GM18505 (cell line): Measurements from ENCODE around the gene SH3GL1.

Source experiments
- ATAC-seq: cut with Tn5 transposase; IDR thresholded peaks from one replicate; pipeline ENCODE4 v1.9.1; 2021; ENCODE audit not compliant: unreplicated experiment
- POLR2A ChIP-seq: IDR thresholded peaks from 4 replicates; pipeline ENCODE4 v1.6.1; 2011; ENCODE audit warnings: borderline replicate concordance; ENCODE audit not compliant: insufficient read depth, insufficient read length; ENCODE audit errors: extremely low read depth

Gene SH3GL1, protein sequence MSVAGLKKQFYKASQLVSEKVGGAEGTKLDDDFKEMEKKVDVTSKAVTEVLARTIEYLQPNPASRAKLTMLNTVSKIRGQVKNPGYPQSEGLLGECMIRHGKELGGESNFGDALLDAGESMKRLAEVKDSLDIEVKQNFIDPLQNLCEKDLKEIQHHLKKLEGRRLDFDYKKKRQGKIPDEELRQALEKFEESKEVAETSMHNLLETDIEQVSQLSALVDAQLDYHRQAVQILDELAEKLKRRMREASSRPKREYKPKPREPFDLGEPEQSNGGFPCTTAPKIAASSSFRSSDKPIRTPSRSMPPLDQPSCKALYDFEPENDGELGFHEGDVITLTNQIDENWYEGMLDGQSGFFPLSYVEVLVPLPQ

DNA sequence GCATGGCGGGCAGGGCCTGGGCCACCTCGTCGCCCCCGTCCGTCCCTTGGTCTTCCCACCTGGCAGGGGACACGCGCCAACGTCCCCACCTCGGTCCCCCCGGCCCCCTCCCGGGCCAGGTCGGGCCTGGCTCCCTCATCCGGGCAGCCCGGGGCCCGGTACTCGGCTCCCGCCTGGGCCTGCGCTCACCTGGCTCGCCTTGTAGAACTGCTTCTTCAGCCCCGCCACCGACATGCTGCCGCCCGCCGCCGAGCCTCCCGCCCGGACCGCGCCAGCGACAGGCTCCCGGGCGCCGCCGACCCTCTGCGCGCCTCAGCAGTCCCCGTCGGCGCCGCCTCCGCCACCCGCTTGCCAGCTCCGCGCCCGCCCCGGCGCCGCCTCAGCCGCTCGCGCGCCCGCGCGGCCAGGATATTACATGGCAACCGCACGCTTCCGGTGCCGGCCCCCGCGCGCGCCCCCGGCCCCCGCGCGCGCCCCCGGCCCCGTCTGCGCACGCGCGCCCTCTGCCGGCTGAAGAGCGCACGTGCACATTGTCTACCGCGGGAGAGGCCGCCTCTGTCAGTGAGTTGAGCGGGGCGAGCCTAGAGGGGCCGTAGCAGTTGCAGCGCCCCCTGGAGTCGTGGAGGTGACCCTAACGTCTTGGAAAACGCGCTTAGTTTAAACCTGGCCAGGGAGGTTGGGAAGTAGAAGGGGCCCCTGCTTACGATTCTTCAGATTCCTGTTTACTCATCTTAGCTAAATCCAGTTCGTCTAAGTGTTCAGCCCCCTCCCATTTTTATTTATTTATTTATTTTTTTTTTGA, at the start of gene SH3GL1:
TSS of gene SH3GL1 (minus strand) at position 413 of the 802 bp plus-strand sequence. CDS start at position 234, 179 bp downstream.
- peak; percentile 81 for TF ChIP-seq POLR2A
- peak; percentile 59 for ATAC-seq

DNA sequence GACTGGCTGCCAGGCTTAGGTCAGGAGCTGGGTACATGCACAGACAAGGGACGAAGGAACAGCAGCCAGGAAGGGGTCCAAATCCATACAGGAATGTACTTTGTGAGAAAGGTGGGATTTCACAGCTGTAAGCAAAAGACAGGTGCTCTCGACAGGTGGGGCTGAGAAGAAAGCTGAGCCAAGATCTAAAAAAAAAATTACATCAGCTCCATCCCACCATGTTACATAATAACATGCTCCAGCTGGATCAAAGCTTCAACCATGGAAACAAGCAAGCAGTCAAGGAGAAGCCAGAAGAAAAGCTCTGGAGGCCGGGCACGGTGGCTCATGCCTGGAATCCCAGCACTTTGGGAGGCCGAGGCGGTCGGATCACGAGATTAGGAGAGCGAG, 49.3 kb upstream of the SH3GL1 start:
- TF ChIP-seq POLR2A: no peak
- no peak for ATAC-seq

DNA sequence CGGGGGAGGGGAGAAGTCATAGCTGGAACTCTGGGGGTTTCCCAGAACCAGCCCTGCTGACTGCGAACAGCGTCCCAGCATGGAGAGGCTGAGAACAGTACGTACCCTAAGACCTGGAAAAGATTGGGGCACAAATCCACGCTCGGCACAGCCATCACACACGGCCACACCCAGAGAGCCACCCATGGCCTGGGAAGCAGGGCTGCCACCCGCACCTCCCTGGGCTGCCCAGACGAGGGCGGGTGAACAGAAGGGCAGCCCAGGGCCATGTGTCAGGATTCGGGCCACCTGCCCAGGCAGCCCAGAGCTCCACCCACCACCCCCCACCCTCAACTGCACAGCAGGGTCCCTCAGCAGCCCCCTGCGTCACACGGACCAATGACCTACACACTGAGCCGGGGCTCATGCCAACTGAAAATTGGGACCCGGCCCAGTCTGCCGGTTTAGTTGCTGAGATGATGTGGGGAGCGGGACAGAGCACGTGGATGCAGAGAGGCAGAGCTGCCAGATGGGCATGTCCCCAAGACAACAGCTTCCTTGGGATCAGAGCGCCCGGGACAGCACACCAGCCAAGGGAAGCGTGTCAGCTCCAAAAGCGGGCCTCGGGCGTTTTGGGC, 48.8 kb upstream of the SH3GL1 start:
- TF ChIP-seq POLR2A: no peak
- ATAC-seq: no peak

DNA sequence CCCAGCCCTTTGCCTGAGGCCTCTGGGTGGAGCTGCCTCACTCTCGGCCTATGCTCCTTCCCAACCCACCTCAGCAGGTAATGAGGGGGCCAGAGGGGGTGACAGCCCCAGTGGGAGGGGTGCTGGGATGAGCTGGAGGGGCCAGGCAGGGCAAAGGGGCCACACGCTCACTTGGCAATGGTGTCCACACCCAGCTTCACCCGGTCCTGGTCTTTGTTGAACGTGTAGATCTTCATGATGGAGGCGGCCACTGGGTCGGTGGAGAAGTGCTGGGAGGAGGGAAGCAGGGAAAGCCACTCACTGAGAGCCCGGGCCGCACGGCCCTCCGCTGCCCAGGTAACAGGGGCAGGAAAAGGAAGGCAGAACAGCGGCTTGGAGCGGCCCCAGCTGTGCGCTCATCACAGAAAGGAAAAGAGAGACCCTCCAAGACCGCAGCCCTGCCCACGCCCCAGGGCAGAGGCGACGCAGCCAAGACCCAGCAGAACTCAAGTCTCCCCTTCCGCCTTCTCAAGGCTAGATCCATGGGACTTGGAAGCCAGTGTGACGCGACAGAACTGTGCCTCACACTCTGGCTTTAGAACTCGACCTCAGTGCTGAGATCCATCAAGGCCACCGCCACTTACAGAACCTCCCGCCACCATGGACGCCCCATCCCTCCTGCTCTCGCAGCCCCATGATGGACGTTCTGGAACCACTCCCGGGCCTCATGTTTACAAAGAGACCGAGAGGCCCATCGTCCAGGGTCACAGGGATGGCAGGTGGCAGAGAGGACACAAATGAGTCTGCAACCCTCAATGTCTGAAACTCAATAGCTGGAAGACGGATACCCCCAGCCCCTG, 48.0 kb upstream of the SH3GL1 start:
- no peak for ATAC-seq
- TF ChIP-seq POLR2A: peak; percentile 17

DNA sequence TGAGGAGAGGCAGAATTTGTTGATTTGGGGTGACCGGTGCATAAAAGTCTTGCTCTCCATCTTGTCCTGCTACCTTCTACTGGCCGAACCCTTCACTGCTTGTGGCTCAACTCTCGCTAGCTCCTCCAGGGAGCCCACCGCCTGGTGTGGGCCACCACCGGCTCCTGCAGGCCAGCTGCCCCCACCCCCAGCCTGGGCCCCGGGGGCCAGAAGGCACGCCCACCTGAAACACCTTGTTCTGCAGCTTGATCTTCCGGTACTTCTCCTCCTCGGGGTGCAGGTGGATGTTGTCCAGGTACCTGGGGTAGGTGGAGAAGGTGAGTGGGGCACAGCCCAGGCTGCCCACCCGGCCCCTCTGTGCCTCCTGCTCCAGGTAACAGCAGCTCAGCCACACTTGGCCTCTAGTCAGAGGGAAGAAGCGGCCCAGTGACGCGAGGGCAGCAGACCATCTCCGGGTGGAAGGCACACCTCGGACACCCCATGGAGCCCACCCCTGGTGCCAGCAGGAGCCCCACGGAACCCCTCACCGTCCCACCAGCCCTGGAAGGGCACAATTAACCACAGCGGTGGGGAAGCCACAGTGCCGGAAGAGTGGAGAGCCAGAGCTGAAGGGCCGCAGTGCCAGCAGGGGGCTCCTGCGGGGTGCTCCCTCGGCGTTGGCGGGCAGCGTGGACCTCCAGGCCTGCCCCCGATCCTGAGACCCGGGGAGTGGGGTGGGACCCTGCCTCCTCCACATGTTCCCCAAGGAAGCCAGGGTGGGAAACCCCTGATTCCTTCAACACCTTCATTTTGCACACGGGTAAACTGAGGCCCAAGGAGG, 47.2 kb upstream of the SH3GL1 start:
- no peak for TF ChIP-seq POLR2A
- no peak for ATAC-seq

DNA sequence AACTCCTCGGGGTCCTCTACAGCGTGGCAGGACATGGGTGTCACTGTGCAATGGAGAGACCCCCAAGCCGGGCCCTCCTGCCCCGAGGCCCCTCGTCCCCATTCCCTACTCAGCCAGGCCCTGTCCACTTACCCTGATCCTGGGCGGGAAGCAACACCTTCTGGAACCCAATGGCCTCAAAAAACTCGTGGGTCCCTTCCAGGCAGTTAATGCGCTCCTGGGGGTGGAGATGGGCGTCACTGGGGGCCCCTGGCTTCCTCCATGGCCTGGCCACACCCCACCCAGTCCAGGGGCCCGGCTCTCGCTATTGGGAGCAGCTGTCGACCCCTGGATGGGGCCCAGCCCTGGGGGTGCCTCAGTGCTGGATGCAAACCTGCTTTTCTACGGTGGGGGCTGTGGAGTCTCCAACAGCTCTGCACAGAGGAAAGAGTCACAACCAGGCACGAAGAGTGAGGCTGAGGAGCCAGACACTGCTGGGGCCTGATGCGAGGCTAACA, 46.4 kb upstream of the SH3GL1 start:
- ATAC-seq: no peak
- TF ChIP-seq POLR2A: no peak

DNA sequence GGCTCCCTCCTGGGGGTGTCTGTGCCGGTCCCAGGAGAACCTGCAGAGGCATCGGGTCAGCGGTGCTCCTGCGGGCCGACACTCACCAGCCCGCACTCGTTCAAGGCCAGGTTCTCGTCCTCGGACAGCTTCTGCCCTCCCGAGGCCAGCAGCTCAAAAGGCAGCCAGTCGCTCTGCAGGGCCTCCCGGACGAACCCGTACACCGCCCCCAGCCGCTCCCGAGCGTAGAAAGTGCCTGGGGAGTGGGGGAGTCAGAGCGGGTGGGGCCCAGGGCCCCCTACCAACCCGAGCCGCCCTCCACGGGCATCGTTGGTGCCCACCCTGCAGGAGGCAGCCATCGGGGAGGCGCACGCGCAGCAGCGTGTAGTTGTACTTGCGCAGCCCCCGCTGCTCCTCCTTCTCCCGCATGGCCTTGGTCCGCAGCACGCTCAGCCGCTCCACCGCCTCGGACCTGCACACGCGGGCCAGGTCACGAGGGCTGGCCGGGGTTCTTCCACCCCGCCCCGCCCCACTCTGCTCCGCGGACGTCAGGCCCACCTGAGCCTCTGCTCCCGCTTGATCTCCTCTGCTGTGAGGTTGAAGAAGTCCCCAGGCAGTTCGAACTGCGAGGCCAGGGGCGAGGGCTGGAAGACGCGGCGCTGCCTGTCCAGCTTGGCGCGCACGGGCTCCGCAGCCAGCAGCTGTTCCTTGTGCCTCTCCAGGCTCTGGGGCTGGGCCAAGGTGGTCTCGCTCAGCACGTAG, 45.8 kb upstream of the SH3GL1 start:
- TF ChIP-seq POLR2A: no peak
- no peak for ATAC-seq

DNA sequence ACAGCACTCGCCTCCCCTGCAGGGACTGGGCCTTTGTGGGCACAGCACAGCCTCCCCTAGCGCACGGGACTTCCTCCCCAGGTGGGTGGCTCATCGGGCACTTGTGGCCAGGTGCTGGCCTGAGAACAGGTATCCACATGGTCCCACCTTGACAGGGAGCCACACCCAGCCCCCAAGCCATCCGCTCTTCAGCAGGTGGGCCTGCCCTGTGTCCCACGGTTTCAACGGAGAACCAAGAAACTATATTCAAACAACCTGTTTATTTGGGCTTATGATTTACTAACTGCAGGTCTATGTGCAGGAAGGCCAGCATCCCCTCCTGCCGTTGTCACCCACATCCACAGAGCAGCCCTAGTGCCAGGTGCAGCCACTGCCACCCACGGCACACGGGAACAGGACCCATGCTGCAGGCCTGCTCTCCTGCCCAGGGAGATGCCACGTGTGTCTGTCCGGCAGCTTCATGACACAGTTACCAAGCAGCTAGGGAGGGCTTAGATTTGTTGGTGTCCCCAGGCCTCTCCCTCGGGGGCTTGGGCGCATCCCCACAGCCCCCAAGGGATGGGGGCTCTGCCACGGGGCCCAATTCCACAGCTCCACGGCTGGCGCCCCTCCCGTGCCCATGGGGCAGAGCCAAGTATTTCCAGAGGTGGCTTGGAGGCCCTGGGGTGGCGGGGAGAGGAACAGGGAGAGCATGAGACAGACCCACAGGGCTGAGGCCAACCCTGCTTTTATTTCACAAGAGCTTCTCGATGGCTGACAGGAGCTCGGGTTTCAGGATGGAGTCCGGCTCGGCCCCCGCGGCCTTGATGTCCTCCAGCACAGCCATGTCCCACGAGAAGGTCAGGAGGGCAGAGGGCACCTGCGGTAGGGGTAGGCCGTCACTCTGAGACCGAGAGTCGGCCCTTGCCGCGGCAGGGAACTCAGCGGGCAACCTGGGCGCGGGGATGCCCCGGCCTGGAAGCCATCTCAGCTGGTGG, 44.7 kb upstream of the SH3GL1 start:
- no peak for ATAC-seq
- no peak for TF ChIP-seq POLR2A

DNA sequence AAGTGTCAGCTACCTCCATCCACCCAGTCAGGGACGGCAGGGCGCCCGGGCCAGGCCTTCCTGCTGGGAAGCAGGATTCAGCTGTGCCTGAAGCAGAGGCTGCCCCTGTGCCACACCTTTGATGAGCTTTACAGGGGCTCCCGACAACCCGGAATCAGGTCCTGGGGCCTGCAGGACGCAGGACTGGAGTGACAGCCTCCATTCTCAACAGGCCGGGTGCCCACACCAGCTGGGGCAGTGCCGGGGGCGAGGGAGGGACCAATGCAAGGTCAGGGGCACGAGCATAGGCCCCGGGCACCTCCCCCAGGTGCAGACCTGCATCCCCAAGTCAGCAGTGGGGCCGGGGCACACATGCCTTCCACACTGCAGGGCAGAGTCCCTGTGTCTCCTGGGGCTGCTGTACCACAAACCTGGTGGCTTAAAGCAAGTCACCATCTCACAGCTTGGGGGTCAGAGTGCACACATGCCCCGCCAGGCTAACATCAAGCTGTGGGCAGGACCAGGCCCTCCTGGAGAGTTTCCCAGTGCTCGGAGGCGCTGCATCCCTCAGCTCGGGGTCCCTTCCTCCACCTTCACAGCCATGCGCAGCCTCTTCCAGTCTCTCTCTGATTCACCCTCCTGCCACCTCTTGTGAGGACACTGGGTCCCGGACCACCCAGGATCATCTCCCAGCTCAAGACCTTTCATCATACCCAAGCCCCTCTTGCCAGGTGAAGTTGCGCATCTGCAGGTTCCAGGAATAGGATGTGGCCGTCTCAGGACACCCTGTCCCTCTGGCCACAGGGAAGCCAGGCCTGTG, 43.8 kb upstream of the SH3GL1 start:
- no peak for ATAC-seq
- no peak for TF ChIP-seq POLR2A

DNA sequence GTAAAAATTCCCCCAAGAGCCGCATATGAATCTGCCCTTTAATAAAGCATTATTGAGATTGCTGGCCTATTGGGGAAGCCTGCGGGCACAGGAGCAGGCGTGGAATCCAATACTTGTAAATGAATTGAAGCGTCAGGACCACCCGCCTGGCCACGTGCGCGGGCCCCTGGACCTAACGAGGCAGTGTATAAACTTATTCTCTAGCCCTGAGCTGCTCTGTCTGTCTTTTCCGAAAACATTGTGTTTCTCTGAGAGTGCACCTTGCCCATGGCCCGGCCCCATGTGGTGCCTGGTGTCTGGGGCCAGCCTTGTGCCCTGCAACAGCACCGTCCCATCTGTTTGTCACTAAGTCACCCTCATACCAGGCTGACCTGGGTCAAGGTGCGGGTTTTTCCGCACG, 42.8 kb upstream of the SH3GL1 start:
- no peak for TF ChIP-seq POLR2A
- no peak for ATAC-seq

DNA sequence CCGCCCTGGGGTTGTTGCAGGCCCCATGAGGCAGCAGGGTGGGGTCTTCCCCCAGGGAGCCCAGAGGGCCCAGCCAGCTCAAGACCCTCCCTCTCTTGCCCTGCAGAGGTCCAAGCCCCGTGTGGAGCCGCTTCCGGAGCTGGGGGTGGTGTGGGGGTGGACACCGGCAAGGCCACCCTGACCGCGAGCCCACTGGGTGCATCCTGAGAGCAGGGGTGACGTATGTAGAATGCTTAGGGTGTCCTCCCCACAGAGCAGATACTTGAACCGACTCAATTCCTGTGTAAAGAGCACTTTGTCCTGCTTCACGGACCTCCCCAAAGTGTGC, 42.4 kb upstream of the SH3GL1 start:
- no peak for TF ChIP-seq POLR2A
- no peak for ATAC-seq
